Activated effector memory CD4-positive, alpha-beta T cell treated with anti-CD3 and anti-CD28 coated beads, Interleukin-2, amount 50 U/mL, for 16 hours (primary cell): Measurements from ENCODE around the gene KCP.

Experiments used
- DNase-seq: peaks from one replicate; pipeline ENCODE4 v3.0.0-alpha.2; 2020

Gene KCP

GRCh38 chr7:128852537-128853254 is 57.8 kb downstream of the KCP start:
- DNase-seq, result no peak

GRCh38 chr7:128849804-128850490 is 60.6 kb downstream of the KCP start:
- DNase-seq, result no peak

DNA sequence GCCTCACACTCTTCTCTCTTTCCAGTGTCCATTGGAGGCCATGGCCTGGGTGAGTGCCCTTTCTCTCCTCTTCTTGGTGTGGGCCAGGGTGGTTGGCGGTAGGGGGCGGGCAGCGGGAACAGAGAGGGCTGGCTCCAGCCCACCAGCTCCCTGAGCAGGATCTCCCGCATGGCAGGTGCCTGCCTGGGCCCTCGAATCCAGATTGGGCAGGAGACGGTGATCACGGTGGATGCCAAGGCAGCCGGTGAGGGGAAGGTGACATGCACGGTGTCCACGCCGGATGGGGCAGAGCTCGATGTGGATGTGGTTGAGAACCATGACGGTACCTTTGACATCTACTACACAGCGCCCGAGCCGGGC is 61.4 kb downstream of the KCP start:
- DNase-seq, result no peak

DNA sequence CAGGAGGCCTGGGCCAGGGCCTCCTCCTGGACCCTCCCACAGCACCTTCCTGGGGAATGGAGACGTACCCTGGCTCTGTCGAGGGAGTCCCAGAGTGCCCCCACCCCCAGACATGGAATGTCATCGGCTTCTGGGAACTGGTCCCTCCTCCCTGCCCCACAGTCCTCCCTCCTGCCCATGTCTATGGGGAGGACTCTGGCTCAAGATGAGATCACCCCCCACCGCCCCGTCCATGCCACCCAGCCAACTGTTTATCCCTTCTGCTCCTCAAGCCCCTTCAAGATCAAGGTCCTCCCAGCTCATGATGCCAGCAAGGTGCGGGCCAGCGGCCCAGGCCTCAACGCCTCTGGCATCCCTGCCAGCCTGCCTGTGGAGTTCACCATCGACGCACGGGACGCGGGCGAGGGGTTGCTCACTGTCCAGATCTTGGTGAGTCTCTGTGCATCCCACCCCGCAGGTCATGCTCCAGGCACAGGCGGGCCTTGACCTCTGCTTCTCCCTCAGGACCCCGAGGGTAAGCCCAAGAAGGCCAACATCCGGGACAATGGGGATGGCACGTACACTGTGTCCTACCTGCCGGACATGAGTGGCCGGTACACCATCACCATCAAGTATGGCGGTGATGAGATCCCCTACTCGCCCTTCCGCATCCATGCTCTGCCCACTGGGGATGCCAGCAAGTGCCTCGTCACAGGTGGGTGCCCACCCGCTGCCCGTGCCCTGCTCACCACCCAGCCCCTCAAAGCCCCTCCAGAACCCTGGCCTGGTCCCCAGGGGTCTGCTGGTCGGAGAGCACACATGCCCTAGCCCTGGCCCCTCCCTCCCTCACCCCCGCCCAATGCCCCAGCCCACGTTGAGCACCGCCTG is 62.0 kb downstream of the KCP start:
- no peak for DNase-seq

- DNase-seq, result no peak
These were observed 62.7 kb downstream of the KCP start for GRCh38 chr7:128847721-128848211.

GRCh38 chr7:128846781-128847444 is 63.6 kb downstream of the KCP start:
- no peak for DNase-seq

GRCh38 chr7:128845987-128846386 is 64.5 kb downstream of the KCP start:
- DNase-seq, result no peak

- DNase-seq, result no peak
These were observed 65.0 kb downstream of the KCP start for GRCh38 chr7:128845475-128845874.

- no peak for DNase-seq
These were observed 65.7 kb downstream of the KCP start for GRCh38 chr7:128844777-128845311.

DNA sequence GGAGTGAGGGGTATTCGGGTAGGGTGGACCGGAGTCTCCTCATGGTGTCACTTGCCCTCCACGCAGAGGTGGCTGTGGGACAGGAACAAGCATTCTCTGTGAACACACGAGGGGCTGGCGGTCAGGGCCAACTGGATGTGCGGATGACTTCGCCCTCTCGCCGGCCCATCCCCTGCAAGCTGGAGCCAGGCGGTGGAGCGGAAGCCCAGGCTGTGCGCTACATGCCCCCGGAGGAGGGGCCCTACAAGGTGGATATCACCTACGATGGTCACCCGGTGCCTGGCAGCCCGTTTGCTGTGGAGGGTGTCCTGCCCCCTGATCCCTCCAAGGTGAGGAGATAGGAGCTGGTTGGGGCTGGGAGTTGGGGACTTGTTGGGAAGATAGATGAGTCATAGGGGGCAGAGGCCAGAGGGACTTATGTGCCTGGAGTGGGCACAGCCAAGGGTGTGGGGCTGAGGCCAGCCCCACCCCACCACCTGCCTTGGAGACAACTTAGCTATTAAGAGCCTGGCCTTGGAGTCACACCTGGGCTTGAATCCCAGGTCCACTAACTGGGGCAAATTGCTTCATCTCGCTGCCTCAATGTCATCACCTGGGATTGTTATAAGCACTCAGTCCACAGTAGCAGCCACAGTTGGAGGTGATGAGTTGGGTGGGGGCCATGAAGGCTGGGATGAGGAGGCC is 66.4 kb downstream of the KCP start:
- no peak for DNase-seq

DNA sequence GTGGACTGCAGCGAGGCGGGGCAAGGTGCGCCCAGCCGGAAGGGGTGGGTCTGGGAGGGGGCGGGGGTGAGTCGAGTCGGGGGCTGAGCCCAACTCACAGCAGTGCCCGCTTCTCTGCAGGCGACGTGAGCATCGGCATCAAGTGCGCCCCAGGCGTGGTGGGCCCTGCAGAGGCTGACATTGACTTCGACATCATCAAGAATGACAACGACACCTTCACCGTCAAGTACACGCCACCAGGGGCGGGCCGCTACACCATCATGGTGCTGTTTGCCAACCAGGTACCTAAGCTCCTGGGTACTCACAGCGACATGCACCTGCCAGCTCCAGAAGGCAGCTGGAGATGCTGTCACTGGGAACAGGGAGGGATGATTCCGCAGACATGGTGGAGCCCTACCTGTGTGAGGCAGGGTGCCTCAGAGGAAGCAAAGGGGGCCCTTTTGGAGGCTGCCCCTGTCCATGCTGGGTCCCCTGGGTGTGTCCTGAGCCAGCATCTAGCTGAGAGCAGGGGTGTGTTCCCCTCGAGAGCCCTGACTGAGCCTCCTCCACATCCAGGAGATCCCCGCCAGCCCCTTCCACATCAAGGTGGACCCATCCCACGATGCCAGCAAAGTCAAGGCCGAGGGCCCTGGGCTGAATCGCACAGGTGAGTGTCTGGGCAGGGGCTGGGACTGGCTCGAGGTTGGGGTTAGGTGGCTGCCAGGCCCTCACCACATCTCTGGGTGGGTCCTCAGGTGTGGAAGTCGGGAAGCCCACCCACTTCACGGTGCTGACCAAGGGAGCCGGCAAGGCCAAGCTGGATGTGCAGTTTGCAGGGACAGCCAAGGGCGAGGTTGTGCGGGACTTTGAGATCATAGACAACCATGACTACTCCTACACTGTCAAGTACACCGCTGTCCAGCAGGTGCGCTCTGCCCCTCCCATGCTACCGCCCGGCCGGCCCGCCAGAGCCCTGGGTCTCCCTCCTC is 67.6 kb downstream of the KCP start:
- DNase-seq, result no peak

- DNase-seq, result peak; percentile 86
These were observed 68.4 kb downstream of the KCP start for GRCh38 chr7:128841921-128842673.

- DNase-seq, result no peak
These were observed 69.3 kb downstream of the KCP start for GRCh38 chr7:128841171-128841690.

DNA sequence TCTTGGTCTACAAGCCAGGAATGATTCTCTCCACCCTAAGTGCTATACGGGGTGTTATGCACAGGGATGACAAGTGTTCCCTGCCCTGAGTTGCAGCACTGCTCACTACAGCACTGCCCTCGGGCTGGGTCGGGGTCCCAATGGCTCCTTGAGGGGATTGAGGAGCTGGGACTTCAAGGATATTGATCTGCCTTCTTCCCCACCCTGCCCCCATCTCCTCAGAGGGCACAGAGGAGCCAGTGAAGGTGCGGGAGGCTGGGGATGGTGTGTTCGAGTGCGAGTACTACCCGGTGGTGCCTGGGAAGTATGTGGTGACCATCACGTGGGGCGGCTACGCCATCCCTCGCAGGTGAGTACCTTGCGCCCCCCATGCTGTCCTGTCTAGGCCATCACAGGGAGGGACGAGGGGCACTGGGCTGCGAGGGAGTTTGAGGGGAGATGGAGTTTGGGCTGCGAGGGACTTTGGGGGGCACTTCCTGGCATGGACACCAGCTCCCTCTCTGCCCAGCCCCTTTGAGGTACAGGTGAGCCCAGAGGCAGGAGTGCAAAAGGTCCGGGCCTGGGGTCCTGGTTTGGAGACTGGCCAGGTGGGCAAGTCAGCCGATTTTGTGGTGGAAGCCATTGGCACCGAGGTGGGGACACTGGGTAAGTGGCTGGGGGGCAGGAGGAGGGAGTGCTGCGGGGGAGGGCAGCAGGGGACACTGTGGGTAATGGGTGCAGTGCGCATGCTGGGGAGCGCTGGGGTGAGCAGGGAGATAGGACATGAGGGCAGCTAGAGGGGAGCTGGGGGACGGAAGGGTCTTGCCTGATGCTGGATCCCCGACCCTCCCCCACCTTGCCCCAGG is 70.0 kb downstream of the KCP start:
- no peak for DNase-seq

GRCh38 chr7:128839751-128840177 is 70.7 kb downstream of the KCP start:
- no peak for DNase-seq

GRCh38 chr7:128838981-128839731 is 71.4 kb downstream of the KCP start:
- DNase-seq, result no peak

GRCh38 chr7:128838109-128838779 is 72.3 kb downstream of the KCP start:
- DNase-seq, result no peak
